Stimulated activated CD4-positive, alpha-beta T cell treated with anti-CD3 and anti-CD28 coated beads, Interleukin-4, amount 100 ng/mL, for 48 hours (primary cell): Measurements from ENCODE around the gene RNF8.

ENCODE experiments used
- DNase-seq, 2 donors: peaks; one replicate each; pipeline ENCODE4 v3.0.0-alpha.2; 2020; ENCODE audit warnings: low read depth in 2 of 2

RNF8 gene

DNA sequence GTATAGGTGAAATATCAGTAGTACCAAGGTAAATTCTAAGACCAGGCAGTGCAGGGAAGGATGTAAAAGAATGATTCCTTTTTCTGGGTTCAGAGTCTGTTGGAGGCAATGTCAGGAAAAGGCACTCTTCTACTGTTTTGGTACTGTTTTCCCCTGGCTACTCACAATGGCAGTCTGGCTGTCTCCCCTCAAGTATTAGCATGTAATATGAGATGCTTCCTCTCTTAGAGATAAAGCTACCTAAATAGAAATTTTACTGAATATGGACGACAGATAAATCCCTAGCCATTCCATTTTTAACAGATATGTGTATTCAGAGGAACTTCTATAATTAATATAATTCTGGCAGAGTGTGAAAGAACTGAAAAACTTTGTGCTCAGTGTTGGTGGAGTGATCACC is 3.5 kb downstream of the RNF8 start:
- DNase-seq = no peak

DNA sequence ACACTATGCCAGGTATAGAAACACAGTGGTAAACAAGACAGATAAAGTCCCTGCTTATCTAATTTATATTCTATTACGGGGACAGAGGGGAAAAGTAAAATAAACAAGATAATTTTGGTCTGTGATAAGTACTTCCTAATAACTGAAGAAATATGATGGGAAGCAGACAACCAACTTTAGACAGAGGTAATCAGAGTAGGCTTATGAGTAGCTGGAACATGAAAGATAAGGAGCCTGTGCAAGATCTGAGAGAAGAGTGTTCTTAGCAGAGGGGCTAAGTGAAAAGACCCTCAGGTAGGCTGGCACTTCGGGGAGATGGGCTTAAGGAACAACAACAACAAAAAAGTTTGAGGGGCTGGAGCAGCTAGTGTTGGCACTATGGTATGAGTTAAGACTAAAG is 4.1 kb downstream of the RNF8 start:
- DNase-seq = no peak

GRCh38 chr6:37359039-37359438 is 5.3 kb downstream of the RNF8 start:
- no peak for DNase-seq

DNA sequence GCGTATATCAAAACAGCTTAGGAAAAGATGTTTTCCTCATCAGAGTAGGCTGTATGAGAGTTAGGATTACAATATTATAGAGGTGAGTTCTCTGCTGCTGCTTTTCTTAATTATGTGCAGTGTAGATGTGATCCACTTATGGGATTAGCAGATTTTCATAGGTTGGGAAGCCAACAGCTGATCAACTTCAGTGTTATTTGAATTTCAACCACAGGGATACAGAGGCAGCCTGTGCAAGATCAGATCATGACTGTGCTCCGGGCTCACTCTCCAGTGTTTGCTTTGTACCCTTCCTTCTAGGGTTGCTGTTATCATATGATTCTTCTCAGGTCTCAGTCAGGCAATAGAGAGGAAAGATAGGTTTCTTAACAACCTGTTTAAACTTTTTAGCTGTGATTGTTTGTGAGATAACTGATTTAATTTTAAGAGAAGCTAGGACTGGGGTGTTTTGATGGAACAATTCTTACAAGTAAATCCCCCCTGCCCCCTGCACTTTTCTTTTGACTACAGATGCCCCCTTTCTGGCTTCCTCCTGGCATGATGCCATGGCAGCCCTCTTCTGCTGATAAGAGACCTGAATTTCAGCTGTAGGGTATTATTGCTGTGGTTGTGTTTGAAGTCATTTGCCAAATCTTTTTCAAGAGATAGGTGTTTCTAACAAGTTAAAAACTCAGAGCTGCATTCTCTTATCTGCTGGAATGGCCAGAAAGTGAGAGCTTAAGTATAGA is 8.5 kb downstream of the RNF8 start:
- DNase-seq = no peak

DNA sequence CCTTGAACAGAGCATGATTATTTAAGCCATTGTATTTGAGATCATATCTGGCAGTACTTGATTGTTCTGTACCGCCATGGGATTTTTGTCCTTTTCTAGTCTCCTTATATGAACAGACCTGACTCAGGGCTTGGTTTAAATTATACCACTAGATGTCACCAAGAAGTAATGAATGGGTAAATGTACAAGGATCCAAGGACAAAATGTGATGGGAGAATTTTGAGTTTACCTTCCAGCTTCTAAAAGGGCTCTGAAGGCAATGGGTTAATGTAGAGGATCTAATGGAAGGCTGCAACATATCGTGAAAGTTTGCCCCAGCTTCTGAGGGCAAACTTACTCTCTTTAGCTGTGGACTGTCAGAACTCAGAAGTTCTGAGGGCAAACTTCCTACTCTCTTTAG is 12.0 kb downstream of the RNF8 start:
- DNase-seq = no peak

DNA sequence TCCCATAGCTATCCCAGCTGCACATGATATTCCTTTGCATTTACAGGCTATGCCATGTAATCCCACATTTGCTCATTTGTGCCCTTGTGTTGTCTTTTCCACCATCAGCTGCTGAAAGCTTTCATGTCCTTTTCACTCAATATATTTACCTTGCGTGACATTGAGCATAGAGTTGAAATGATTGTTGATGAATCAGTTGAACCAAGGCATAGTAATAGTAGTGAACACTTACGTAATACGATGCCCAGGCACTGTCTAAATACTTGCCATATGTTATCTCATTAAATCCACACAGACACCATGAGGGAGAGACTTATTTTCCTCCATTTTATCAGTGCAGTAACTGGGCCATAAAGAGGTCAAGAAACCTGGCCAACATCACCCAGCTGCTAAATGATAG is 13.1 kb downstream of the RNF8 start:
- no peak for DNase-seq

- no peak for DNase-seq
Observed at GRCh38 chr6:37368961-37369320, 15.2 kb downstream of the RNF8 start.

- DNase-seq = no peak
Observed at GRCh38 chr6:37369321-37370201, 15.8 kb downstream of the RNF8 start.

DNA sequence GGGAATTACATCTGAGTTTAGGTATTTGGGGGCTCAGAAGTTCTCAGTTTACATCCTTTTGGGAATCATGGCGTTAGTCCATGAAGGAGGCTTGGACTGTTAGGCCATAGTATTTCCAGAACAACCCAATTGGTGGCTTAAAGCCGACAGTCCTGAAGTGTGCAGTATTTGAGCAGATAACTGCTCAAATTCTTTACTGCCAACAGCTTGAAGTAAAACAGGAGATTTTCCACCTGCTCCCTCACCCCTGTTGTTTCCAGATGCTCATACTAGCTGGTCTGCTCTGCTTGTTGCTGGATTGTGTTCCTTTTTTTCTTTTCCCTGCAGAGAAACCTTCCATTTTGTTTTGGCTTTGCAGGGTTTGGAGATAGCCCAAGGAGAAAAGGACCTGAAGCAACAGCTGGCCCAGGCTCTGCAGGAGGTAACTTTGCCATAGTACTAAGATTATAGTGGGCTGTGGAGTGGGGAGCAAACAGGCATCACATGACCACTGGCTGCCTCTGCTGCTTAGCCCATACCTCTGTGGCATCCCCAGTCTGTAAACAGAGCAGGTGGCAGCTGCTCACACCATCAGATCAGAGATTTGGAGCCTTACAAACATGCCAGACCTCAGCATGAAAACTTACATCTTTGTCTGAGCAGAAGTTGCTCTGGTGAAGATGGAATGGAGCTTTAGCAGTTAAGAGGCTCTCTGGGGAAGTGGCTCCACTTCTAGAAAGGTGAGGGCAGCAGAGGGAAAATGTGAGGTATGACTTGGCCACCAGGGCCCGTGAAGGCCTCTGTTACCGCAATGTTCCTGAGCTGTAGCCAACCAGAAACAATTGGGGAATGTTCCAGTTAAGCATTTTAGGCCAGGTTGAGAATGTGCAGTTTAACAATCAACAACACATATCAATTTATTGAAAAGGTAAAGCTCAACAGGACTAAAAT is 17.6 kb downstream of the RNF8 start:
- no peak for DNase-seq

DNA sequence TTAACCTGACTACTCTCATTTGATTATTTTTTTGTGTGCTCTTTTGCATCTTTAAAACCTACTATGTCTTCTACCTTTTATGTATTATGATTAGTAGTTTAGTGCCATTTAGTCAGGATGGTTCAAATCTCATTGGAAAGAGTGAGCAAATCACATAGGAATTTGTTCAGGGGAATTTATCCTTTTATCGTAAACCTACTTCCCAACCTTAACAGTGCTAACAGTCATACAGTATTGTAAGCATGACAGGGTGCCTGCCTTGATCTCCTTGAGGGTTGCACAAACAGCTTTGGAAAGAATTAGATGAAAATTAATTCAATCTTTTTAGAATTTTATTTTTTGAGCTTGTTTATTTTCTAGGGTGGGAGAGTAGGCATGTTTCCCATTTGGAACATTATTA is 18.3 kb downstream of the RNF8 start:
- no peak for DNase-seq

- DNase-seq = no peak
Observed at GRCh38 chr6:37373822-37374471, 20.2 kb downstream of the RNF8 start.

DNA sequence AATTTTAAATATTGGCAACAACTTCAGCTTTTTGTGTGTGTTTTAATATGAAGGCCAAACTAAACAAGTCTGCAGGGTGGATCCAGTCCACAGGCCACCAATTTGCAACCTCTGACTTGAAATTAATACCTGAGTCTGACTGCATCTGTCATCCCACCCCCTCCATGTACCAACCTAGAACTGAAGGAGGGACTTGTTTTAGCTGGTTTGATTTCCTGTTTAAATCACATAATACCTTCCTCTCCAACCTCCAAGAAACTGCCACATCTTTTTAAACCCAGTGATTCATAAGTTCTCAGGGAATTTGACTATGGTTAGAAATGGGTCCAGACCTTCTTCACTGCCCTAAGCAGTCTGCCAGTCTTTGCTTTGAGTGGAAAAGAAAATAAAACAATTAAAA is 21.6 kb downstream of the RNF8 start:
- DNase-seq = no peak

- DNase-seq = no peak
Observed at GRCh38 chr6:37376078-37376743, 22.4 kb downstream of the RNF8 start.

- no peak for DNase-seq
Observed at GRCh38 chr6:37381579-37381978, 27.8 kb downstream of the RNF8 start.

DNA sequence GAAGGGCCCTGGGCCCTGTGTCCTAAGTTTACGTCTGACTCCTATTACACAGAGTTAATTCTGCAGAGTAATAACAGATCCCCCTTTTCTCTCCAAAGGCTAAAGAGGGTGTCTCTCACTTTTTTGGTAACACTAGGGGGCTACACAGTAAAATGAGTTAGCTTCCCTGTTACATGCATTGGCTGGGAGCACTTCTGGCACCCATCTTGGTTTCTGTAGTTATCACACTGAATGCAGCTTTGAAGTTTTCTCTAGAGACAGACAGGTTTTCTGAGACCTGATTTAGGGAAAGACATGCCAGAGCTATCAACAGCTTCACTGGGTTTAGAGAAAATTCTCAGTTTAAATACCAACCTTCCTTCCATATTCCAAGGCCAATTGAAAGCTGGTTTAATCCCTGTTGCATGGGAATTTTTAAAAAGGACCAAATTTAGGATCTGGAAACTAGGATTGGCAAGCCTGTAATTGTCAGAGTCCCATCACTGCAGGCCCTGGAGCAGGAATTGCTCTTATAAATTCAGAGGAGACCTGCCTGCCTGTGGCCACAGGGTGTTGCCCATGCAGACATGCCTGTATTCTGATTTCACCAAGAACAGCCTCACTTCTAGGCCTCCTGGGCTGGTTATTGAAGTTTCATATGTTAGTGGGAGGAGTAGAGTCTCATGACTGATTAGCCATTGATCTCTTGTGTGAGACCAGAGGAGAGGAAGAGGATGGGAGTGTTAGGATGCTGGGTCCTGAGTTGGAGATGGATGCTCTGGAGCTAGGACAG is 29.4 kb downstream of the RNF8 start:
- DNase-seq = no peak

- DNase-seq = no peak
Observed at GRCh38 chr6:37388578-37388977, 34.8 kb downstream of the RNF8 start.

GRCh38 chr6:37389857-37390256 is 36.1 kb downstream of the RNF8 start:
- DNase-seq = no peak

- no peak for DNase-seq
Observed at GRCh38 chr6:37391120-37391519, 37.3 kb downstream of the RNF8 start.

GRCh38 chr6:37392821-37393220 is 39.0 kb downstream of the RNF8 start:
- DNase-seq = no peak

GRCh38 chr6:37393381-37393929 is 39.7 kb downstream of the RNF8 start:
- no peak for DNase-seq
